ENCODE measurements around the gene F10.

DNA sequence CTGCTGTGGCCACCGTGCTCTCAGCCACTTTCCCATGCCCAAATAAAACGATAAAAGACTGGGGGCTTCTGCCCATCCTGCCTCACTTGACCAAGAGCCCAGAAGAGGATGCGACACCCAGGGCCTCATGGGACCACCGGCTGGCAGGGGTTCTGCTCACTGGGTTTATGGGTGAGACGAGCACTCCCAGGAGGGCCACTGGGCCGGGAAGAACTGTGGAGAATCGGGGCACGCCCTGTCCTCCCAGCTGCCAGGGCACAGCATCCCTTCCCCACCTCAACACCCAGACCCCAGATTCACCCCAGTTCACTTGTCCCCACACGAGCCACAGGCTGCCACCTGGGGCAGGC, 4.7 kb upstream of the F10 start:
- TF ChIP-seq REST (IDR thresholded peaks at IDR 0.05) (no peak), ZBTB33 (IDR thresholded peaks at IDR 0.05) (no peak), SP1 (IDR thresholded peaks at IDR 0.05) (no peak), TAF1 (conservative IDR thresholded peaks at IDR 0.05) (no peak)
- TF ChIP-seq, protein P1, sequence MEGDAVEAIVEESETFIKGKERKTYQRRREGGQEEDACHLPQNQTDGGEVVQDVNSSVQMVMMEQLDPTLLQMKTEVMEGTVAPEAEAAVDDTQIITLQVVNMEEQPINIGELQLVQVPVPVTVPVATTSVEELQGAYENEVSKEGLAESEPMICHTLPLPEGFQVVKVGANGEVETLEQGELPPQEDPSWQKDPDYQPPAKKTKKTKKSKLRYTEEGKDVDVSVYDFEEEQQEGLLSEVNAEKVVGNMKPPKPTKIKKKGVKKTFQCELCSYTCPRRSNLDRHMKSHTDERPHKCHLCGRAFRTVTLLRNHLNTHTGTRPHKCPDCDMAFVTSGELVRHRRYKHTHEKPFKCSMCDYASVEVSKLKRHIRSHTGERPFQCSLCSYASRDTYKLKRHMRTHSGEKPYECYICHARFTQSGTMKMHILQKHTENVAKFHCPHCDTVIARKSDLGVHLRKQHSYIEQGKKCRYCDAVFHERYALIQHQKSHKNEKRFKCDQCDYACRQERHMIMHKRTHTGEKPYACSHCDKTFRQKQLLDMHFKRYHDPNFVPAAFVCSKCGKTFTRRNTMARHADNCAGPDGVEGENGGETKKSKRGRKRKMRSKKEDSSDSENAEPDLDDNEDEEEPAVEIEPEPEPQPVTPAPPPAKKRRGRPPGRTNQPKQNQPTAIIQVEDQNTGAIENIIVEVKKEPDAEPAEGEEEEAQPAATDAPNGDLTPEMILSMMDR (IDR thresholded peaks at IDR 0.05; ENCODE audit: low read depth, low read length, missing input control): no peak
